Measurements from ENCODE around the gene FAM240B. TPM values are rescaled to one million over a fixed set of nuclear protein-coding genes. Genes with fewer than 3 reads are reported as not detected.

The FAM240B gene
- total and polyA plus RNA-seq, 2 experiments from 2014 or later: not detected

DNA sequence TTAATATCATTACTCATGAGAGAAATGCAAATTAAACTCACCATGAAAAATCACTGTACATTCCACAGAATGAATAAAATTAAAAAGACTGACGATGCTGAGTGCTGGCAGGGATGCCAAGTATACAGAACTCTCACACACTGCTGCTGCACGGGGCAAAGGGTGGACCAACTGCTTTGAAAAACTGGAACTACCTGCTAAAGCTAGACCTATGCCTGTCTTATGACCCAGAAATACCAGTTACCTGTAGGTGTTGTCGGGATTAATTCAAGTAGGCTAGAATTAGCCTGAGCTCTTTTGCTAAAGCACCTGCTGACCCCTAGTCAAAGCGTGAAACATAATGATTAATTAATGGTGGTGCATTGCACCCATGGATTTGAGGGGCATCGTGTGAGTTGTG is 63.0 kb downstream of the FAM240B start:
- WGBS (ENCODE audit: low lambda C conversion rate, missing lambda C conversion rate): 83% methylated on average over 5 of the region's 5 CpGs

DNA sequence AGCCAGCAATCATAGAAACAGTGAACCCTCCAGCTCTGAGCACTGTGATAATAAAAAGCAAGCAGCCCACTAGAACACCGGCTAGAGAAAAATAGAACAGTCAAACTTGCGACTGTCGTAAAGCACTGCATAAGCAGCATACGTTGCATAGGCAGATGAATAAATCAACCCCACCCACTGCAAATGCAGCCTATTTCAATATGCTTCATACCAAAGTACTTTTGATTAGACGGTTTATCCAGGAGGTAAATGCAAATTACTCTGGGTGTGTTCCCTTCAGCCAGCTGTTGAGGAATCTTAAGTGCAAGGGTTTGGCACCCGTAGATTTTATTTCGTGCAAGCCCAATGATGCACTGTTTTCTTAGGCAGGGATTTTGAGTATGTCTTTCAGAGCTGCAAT is 67.4 kb downstream of the FAM240B start:
- H3K4me1 ChIP-seq (ENCODE audit: insufficient read depth): no peaks in the 10 kb centered on the region
- no peak overlapping the region for H3K27ac ChIP-seq
- no peaks in the 10 kb centered on the region for H3K9me3 ChIP-seq (ENCODE audit: low read depth)
- H2AFZ ChIP-seq: no peak overlapping the region
- H3K4me2 ChIP-seq: no peak overlapping the region
- no peak for TF ChIP-seq EZH2 (IDR thresholded peaks at IDR 0.05; ENCODE audit: borderline replicate concordance)
- TF ChIP-seq EZH2phosphoT487 (IDR thresholded peaks at IDR 0.05; ENCODE audit: low read depth, severe bottlenecking, unreplicated experiment): no peak
- TF ChIP-seq, protein P1, sequence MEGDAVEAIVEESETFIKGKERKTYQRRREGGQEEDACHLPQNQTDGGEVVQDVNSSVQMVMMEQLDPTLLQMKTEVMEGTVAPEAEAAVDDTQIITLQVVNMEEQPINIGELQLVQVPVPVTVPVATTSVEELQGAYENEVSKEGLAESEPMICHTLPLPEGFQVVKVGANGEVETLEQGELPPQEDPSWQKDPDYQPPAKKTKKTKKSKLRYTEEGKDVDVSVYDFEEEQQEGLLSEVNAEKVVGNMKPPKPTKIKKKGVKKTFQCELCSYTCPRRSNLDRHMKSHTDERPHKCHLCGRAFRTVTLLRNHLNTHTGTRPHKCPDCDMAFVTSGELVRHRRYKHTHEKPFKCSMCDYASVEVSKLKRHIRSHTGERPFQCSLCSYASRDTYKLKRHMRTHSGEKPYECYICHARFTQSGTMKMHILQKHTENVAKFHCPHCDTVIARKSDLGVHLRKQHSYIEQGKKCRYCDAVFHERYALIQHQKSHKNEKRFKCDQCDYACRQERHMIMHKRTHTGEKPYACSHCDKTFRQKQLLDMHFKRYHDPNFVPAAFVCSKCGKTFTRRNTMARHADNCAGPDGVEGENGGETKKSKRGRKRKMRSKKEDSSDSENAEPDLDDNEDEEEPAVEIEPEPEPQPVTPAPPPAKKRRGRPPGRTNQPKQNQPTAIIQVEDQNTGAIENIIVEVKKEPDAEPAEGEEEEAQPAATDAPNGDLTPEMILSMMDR (IDR thresholded peaks at IDR 0.05; ENCODE audit: poor library complexity): no peak
- no peaks in the 10 kb centered on the region for H3K9me2 ChIP-seq (replicated peaks; ENCODE audit: insufficient read depth)
- 81% methylated on average over 7 of the region's 7 CpGs for WGBS (ENCODE audit: low lambda C conversion rate, missing lambda C conversion rate)
- H3K27me3 ChIP-seq: peaks cover 10% of the 10 kb centered on the region
- no peak overlapping the region for H3K4me3 ChIP-seq
- H4K20me1 ChIP-seq (ENCODE audit: insufficient read depth, poor library complexity, severe bottlenecking): no peaks in the 10 kb centered on the region
- no peaks in the 10 kb centered on the region for H3K36me3 ChIP-seq (replicated peaks; ENCODE audit: insufficient read depth, low read depth)
- no peak for DNase-seq (ENCODE audit: low spot score)
- no peaks in the 10 kb centered on the region for H3K79me2 ChIP-seq

More for the DNA sequence above, 63.0 kb downstream of the FAM240B start:
- Histone ChIP-seq H3K9me3 (ENCODE audit: low read depth) (no peaks in the 10 kb centered on the region), H4K20me1 (ENCODE audit: insufficient read depth, poor library complexity, severe bottlenecking) (no peaks in the 10 kb centered on the region), H3K4me2 (no peak overlapping the region), H3K27ac (no peak overlapping the region), H2AFZ (no peak overlapping the region), H3K27me3 (peaks cover 10% of the 10 kb centered on the region), H3K36me3 (replicated peaks; ENCODE audit: insufficient read depth, low read depth) (no peaks in the 10 kb centered on the region), H3K4me1 (ENCODE audit: insufficient read depth) (no peaks in the 10 kb centered on the region), H3K4me3 (no peak overlapping the region), H3K9me2 (replicated peaks; ENCODE audit: insufficient read depth) (no peaks in the 10 kb centered on the region), H3K79me2 (no peaks in the 10 kb centered on the region)
- TF ChIP-seq EZH2phosphoT487 (IDR thresholded peaks at IDR 0.05; ENCODE audit: low read depth, severe bottlenecking, unreplicated experiment) (no peak), EZH2 (IDR thresholded peaks at IDR 0.05; ENCODE audit: borderline replicate concordance) (no peak)
- TF ChIP-seq, protein P1 (IDR thresholded peaks at IDR 0.05; ENCODE audit: poor library complexity): no peak
- DNase-seq (ENCODE audit: low spot score): no peak

DNA sequence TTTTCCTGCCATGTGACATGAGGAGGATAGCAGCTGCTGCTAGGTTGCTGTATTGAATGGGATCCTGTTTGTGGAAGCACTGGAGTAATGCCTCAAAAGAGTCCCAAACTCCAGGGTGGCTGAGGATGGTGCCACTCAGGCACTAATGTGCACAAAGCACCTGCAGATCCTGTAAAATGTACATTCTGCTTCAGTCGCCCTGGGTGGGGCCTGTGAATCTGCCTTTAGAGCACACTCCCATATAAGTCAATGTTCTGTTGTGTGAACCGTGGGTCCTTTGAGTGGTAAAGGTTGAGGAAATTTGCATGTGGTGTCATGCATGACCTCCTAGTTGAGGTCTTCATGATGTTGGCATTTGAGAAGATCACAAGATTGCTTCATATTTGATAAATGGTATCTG is 67.9 kb downstream of the FAM240B start:
- Histone ChIP-seq H3K36me3 (replicated peaks; ENCODE audit: insufficient read depth, low read depth) (no peaks in the 10 kb centered on the region), H3K4me1 (ENCODE audit: insufficient read depth) (no peaks in the 10 kb centered on the region), H2AFZ (no peak overlapping the region), H3K4me3 (no peak overlapping the region), H4K20me1 (ENCODE audit: insufficient read depth, poor library complexity, severe bottlenecking) (no peaks in the 10 kb centered on the region), H3K27ac (no peak overlapping the region), H3K79me2 (no peaks in the 10 kb centered on the region), H3K4me2 (no peak overlapping the region), H3K9me3 (ENCODE audit: low read depth) (no peaks in the 10 kb centered on the region), H3K27me3 (peaks cover 10% of the 10 kb centered on the region), H3K9me2 (replicated peaks; ENCODE audit: insufficient read depth) (no peaks in the 10 kb centered on the region)
- 82% methylated on average over 2 of the region's 2 CpGs for WGBS (ENCODE audit: low lambda C conversion rate, missing lambda C conversion rate)
- TF ChIP-seq, protein P1 (IDR thresholded peaks at IDR 0.05; ENCODE audit: poor library complexity): no peak
- TF ChIP-seq EZH2phosphoT487 (IDR thresholded peaks at IDR 0.05; ENCODE audit: low read depth, severe bottlenecking, unreplicated experiment): no peak
- no peak for TF ChIP-seq EZH2 (IDR thresholded peaks at IDR 0.05; ENCODE audit: borderline replicate concordance)
- no peak for DNase-seq (ENCODE audit: low spot score)

Data from hepatocyte (in vitro differentiated cells).